Activated CD8-positive, alpha-beta memory T cell treated with anti-CD3 and anti-CD28 coated beads, Interleukin-2, amount 50 U/mL, for 4 hours (primary cell): ENCODE results near the gene SLC25A13.
A peak's percentile ranks its signal among the peaks of the same experiment; 100 is the strongest.

Experiments
- DNase-seq: peaks from one replicate; pipeline ENCODE4 v3.0.0-alpha.2; 2020

The SLC25A13 gene

DNA sequence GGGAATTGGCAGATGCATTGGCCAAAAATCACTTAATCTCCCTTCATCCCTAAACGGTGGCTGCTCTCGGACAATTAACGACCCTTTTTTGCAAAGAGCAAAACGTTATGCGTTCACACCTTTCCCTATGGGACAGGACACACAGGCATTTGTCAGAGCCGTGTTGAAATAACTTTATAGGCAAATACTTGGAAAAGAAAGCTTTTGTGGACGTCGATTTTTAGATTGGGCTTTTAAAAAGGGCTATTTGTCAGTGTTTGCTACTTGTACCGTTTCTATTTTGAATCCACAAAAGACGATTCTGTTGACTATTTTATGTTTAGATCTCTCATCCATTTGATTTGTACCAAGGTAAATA lies 245.6 kb downstream of the SLC25A13 start:
- no peak for DNase-seq

- peak; percentile 48 for DNase-seq
These were observed 246.2 kb downstream of the SLC25A13 start for GRCh38 chr7:96075510-96076349.

- no peak for DNase-seq
These were observed 247.0 kb downstream of the SLC25A13 start for GRCh38 chr7:96074871-96075270.
